Epidermal melanocyte (primary cell): Measurements from ENCODE around the gene PSAP.

Experiments
- DNase-seq: peaks from one replicate; pipeline ENCODE4 v3.0.0; 2011; ENCODE audit warnings: low spot score; ENCODE audit not compliant: insufficient read length

Gene PSAP

DNA sequence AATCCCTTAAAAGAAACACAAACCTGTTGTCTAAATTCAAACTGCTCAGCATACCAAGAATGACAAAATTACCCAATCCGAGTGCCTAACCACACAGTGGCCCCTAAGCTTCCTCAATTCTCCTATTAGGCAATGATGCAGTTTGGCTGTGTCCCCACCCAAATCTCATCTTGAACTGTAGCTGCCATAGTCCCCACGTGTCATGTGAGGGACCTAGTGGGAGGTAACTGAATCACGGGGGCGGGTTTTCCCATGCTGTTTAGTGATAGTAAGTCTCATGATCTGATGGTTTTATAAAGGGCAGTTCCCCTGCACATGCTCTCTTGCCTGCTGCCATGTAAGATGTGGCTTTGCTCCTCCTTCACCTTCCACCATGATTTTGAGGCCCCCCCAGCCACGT lies 21.9 kb downstream of the PSAP start:
- no peak for DNase-seq

DNA sequence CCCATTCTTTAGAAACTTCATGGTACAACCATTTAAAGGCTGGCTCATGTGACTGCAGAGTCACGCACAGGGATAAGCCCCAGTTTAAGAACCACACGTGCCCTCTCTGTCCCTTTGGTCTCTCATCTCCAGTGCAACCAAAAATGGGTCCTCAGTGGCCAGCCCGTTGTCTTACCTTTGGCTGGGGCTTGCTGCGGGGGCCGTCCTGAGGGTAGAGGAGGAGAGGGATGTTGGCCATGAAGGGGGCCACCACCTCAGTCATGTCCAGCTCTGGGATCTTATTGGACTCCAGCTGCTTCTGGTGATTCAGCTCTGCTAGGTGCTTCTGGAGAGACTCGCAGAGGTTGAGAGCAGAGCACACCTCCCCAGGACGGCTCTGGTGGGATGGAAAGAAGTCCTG lies 22.3 kb downstream of the PSAP start:
- no peak for DNase-seq

DNA sequence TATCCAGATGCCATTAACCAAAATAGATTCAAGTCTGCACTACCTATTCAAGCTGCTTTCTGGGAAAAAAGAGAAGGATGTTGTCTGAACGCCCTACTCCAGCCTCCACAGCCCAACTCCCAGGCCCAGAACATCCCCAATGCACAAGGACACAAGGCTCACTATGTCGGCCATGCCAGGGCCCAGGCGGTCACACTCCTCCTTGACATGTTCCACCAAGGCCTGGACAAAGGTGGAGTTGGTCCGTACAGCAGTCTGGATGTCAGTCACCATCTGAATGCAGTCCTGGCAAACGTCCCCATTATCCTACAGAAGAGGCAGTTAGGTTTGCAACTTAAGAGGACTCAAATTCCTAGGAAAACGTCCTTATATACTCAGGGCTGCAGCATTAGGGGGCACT lies 23.2 kb downstream of the PSAP start:
- peak; percentile 8 for DNase-seq

DNA sequence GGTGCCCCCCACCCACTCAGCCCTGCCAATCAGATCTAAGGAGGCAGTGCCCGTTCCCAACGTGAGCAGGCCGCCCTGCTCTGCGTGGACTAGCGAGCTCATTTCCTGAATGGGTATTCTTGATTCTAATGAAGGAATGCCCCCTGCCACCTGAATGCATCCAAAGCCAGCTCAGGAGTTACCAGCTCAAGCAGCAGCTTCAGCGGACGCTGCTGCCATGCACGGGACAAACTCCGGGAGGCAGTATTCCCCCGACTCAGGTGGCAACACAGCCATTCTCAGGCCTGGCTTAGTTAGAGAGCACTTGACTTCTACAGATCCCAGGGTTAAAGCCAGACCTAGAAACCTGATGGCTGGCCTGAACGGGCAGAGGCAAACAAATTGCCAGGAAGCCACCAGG lies 25.8 kb downstream of the PSAP start:
- DNase-seq, result no peak

DNA sequence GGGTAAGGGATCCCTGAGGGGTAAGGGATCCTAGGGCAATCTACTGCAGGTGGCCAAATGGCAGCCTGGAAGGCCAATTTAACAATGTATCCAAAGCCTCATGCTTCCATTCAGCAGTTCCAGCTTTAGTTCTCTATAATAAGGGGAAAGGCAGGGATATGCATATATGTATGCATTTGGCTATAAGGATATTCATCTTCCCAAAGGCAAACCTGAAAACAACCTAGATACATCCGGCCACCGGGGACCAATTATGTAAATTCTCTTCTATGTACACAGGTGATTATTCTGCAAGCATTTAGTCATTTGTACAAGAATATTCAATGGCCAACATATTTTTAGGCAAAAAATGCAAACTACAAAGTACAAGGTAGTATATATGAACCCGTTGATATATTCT lies 26.7 kb downstream of the PSAP start:
- peak; percentile 9 for DNase-seq

DNA sequence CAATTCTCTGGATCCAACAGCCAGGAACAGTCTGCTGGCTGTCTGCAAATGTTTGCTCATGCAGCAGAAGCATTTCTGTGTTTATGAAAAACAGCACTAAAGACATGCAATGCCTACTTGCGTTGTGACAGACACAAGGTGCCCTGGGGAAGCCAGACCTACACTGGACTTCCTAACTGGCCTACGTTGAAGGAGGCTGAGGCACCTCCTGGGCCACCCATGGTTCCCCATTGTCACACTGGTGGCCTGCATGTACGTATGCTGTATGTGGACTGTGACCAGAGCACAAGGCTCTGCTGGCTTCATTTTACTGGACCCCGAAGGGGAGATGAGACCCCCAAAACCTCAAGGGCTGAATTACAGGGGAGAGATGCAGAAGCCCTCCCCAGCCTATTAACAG lies 27.7 kb downstream of the PSAP start:
- peak; percentile 0 for DNase-seq

DNA sequence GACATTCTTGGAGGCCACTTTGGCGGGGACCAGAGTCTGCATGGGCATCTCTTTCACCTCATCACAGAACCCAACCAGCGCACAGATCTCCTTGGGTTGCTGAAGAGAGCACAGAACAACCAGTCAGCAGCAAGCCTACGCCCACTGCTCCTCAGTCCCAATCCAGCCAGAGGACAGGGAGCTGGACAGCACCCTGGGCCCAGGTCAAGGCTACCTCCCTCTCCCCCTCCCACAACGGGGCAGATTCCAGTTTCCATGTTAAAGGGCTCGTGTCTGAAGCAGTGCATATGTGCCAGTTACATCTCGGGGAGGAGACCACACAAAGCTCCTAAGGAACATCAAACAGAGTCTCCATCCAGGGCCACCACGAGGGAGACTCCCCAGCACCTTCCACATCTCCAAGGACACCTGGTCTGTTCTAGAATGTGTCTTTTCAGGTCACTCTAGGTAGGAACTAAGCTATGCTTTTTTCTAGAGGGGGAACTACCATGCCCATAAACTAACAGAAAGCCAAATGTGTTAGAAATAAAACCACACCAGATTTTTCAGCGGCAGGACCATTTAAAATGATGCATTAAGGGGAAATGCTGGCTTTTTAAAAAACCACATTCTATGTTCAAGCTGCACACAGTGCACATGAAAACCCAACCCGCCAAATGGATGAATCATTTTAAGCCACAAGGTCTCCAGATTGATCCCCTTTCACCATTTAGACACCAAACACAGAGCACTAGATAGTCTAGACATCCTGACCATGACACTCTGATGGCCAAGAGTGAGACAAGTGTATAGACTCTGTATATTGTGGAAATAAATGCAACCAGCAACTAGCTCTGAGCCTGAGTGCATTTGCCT lies 28.9 kb downstream of the PSAP start:
- peak; percentile 15 for DNase-seq

DNA sequence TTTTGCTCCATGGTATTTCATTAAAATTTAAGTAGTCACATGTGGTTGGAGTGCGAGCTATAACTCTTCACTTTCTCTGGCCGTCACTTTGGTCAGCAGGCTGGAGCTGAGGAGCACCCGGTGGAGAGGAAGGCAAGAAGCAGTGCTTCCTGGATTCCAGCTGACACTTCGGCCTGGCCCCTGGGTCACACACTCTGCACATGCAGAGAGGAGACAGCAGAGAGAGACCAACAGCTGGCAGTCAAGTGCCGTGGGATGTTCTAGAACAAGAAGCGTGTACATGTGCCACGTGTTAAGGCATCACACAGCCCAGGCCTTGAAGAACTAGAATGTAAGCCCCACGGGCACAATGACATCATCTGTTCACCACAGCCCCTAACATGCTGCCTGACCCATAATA lies 30.1 kb downstream of the PSAP start:
- DNase-seq, result no peak

DNA sequence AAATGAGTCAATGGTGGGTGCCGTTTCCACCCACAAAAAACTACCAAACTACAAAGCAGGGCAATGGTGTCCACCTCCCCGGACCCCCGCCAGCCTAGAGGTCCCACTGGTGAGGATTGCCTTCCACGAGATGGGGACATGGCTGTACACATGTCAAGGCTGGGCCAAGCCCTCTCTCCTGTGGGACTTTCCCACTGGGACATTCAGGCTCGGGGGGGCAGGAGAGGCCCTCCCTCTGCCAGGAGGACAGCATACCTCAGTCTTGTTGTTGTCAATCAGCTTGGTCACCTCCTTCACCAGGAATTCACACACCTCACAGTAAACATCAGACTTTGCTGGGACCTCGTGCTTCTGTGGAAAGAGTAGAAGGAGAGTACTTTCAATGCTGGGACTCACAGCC lies 31.1 kb downstream of the PSAP start:
- no peak for DNase-seq

DNA sequence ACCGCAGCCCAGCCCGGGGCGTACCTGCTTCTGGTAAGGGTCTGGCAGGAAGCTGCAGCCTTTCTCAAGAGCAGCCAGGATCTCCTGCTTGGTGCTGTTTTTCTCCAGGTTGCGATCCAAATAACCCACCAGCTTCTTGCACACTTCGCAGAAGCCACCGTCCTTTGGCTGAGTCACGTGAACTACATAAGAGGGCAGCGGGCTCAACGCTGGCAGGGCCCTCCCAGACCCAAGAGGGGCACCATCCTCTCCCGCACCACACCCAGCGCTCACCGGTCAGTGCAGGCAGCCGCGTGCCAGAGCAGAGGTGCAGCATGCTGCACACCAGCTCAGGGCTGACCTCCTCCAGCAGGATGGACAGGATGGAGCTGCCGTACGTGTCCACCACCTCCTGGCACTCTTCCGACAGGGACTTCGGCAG lies 31.6 kb downstream of the PSAP start:
- DNase-seq, result no peak

DNA sequence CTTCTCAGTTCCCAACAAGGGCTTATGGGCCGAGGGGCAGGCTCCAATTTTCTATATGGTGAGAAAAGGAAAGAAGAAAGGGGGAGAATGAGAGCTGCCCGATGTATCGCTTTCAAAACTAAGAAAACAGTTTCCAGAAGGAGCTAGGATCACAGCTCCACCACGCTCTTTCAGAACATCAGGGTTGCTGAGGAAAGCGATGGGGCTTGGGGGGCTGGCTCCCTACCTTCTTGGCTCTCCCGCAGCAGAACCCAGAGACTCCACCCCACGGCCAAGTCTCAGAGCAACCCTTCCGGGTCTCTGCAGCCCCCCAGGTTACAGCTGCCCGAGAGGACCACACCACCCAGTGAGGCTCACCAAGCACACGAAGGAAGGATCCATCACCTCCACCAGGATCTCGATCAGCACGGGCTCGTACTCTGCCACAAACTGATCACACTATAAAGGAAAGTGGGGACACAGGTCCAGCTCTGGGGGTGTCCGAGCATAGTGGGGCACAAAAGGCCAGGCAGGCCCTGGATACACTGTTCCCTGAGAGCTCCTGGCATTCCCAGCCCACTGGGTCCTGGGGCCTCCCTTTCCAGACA lies 32.3 kb downstream of the PSAP start:
- DNase-seq, result no peak

DNA sequence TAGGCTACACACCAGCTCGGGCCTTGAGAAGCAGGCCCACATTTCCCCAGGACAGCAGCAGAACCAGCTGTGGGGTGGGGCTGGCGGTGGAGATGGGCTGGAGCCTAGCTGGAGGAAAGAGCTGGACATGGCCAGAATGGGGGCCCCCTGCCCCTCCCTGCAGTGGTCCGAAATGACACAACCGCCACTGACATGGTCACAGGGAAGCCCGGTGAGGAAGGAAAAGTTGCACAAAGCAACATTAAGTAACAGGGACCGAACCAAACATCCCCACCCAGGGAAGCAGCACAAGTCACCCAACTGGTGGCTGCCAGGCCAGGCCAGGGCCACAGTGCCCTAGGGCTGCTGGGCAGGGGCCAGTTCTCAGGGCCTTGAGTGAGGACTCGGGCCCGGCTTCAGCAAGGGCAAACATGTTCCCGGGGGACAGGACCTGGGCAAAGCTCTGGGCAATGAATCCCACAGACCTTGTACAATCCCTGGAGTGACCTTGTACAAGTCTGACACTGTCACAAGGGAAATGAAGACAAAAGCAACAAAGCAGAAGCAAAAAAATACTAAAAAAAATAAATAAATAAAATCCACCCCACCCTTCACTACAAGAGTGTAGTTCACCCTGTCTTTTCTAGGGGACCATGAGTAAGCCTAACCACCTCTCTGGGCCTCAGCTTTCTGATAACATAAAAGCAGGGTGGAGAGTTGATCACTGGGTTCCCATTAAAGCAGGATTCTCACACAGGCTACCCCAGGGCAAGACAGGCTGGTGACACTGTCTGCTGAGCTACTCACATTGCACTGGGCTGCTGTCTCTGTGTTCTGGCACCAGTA lies 33.0 kb downstream of the PSAP start:
- no peak for DNase-seq

DNA sequence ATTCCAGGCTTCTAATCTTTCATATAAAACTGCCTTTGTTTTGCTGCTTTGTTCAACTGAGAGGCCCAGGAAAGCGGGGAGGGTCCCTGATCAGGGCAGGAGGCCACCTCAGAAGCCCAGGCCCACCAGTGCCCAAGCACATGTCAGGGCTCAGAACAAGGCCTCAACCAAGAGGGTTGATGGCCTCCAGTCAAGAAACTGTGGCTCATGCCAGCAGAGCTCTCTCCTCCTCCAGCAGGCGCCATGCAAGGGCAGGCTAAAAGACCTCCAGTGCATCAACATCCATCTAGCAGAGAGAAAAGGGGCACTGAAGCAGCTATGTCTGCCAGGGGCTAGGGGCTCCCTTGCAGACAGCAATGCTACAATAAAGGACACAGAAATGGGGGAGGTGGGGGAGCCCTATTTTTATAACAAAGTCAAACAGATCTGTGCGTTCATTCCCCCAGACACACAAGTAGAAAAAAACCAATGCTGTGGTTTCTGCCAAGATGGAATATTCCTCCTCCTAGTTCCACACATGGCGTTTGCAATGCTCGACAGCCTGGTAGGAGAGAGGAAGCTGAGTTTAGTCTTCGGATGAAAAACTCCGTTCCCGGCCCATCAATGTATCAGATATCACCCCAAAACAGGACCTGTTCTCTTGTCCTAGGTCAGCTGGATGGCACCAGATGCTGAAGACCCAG lies 34.0 kb downstream of the PSAP start:
- DNase-seq, result no peak

DNA sequence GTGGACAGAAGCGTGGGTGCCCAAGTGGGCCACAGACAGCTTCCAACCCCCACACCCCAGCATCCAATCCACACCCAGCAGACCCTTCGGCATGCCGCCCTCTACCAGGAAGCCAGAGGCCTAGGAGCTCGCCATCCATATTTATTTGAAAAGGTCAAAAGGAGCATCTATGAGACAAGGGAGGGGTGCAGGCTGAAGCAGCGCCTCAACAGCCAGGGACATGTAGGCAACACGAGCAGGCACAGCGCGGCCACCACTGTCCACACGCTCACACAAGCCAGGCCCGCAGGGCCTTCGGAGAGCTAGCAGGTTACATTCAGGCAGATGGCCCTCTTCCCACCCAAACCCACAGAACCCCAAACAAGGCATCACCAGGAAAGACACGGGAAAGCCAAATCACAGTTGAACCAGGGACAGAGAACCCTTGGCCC lies 34.6 kb downstream of the PSAP start:
- DNase-seq, result no peak

DNA sequence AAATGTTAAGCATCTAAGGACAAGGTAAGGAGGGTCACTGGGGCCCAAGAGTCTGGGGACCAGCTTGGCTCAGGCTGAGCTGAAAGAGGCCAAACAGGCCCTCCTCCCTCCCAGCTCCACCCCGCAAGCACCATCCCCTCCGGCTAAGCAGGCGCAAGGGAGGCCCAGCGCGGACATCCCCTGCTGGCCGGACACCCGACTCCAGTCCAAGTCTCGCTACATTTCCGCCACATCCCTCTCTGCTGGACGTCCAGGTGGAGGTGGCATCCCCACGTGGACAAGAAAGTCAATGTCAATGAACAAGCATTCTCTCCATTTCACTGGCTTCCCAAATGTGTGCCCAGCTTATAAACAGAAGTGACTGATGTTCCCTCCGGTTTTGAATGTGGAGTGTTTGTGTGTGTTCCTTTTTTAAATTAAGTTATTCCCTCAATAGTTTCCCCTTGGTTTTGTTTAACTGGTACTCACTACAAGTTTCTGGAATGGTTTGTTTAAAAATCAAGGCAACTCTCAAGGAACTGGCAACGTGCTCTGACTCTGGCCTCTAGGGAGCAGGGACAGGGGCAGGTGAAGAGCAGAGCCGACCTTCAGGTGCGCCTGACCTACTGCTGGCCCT lies 35.4 kb downstream of the PSAP start:
- DNase-seq, result no peak

DNA sequence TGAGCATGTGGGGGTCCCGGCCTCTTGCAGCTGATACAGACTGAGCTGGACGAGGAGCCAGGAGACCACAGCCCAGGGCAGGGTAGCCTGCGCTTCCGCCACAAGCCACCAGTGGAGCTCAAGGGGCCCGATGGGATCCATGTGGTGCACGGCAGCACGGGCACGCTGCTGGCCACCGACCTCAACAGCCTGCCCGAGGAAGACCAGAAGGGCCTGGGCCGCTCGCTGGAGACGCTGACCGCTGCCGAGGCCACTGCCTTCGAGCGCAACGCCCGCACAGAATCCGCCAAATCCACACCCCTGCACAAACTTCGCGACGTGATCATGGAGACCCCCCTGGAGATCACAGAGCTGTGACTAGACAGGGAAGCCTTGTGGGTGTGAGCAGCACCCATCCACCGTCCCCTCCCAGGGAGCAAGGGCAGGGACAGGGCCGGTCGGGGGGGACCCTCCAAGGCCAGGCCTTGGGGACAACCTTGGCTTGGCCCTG lies 36.1 kb downstream of the PSAP start:
- no peak for DNase-seq

DNA sequence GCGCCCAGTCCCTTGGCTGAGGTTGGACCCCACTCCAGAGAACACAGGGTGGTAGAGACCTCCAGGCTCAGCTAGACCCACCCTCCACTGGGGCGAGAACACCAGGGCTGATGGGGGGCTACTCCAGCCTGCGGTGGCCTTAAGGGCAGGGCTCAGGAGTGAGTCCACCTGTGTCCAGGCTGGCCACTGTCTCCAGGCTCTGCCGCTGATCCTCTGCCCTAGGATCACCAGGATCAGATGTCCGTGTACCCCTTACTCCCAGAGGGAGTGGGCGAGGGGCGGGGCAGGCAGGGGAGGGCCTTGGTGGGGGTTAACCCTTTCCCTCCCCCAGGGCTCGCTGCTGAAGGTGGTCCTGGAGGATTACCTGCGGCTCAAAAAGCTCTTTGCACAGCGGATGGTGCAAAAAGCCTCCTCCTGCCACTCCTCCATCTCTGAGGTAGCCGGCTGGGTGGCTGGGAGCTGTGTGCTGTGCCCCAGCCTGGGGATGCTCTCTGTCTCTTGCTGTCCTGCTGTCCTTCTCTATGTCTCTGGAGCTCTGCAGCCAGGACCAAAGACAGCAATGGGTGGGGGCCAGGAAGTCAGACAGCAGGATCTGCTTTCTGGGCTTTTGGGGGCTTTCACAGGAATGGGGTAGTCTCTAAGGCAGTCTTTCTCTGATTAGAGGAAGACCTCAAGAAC lies 38.0 kb downstream of the PSAP start:
- no peak for DNase-seq

DNA sequence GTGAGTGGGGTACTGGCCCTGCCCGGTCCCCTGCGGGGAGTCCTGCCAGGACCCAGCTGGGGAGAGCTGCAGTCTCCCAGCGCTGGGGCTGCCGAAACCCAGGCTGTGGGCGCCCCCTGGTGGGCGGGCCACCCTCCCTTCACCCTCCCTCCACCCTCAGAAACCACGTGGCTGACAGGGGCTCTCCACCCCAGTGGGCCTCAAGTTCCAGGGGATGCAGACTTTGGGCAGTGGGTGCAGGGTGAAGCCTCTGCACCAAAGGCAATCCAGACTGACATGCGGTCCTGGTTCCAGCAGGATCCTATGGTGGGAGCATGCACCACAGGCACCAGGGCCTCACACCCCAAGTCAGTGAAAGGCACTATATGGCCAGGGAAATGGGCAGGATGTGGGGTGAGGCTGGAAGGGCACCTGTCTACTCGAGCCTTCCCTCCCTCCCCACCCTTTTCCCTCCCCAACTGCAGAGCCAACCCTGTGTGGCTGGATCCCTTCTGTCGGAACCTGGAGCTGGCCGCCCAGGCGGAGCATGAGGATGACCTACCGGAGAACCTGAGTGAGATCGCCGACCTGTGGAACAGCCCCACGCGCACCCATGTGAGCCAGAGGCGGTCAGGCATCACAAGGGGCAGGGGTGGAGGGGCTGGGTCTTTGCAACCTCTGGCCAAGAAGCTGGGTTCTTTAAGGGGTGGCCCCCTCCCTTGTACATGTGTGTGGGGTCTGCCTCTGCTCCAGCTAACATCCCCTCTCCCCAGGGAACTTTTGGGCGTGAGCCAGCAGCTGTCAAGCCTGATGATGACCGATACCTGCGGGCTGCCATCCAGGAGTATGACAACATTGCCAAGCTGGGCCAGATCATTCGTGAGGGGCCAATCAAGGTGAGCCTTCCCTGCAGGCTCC lies 38.8 kb downstream of the PSAP start:
- peak; percentile 72 for DNase-seq

DNA sequence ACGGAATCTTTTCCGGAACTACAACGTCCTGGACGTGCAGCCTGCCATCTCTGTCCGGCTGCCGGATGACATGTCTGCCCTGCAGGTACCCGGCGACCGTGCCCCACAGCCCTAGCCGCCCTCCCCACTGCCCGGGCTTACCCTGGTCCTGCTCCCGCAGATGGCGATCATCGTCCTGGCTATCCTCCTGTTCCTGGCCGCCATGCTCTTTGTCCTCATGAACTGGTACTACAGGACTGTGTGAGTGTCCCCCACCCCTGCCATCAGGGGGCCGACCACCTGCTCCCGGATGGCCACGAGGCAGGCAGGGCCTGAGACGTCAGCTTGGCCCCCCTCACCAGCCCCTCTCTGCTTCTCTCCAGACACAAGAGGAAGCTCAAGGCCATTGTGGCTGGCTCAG lies 39.7 kb downstream of the PSAP start:
- no peak for DNase-seq
